ENCODE results near the gene NAPEPLD. TPM values are rescaled to one million over a fixed set of nuclear protein-coding genes. Genes with fewer than 3 reads are reported as not detected.
"Not testable (repeated sequence)": the region's sequence is repeated elsewhere in the genome, so short reads cannot be mapped to it uniquely, and the experiment has no call there.

NAPEPLD gene
- total and polyA plus RNA-seq, 2 donors from 2014 or later = 16.1 to 26.0 TPM

DNA sequence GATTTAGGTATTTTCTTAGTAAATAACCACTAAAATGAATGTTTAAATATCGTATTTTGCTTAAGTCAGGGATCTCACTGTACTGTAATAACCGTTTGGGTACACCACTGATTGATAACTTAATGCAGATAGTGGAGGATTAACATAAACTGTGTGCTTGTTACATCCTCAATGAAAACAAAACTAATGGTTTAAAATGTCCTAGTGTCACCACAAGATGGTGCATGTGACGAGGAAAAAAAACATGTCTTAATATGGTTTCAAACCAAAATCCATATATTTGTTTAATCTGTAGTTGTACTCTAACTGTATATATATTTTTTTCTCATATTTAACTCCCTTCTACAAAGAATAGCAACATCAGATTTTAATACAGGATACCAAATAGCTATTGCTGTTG is 54.8 kb downstream of the NAPEPLD start:
- intact Hi-C loops (cut with DNase I) = no loop called here
- TF ChIP-seq, protein P1, sequence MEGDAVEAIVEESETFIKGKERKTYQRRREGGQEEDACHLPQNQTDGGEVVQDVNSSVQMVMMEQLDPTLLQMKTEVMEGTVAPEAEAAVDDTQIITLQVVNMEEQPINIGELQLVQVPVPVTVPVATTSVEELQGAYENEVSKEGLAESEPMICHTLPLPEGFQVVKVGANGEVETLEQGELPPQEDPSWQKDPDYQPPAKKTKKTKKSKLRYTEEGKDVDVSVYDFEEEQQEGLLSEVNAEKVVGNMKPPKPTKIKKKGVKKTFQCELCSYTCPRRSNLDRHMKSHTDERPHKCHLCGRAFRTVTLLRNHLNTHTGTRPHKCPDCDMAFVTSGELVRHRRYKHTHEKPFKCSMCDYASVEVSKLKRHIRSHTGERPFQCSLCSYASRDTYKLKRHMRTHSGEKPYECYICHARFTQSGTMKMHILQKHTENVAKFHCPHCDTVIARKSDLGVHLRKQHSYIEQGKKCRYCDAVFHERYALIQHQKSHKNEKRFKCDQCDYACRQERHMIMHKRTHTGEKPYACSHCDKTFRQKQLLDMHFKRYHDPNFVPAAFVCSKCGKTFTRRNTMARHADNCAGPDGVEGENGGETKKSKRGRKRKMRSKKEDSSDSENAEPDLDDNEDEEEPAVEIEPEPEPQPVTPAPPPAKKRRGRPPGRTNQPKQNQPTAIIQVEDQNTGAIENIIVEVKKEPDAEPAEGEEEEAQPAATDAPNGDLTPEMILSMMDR (IDR thresholded peaks at IDR 0.05; ENCODE audit: borderline replicate concordance, extremely low read depth, insufficient read depth) = no peak
- H3K9ac ChIP-seq (ENCODE audit: low read length in 3 of 3) = no peak overlapping the region
- no peaks in the 10 kb centered on the region for H3K9me3 ChIP-seq (ENCODE audit: control insufficient read depth in 2 of 3, insufficient read depth in 1 of 3, low read length in 3 of 3)
- H3K4me1 ChIP-seq (ENCODE audit: control insufficient read depth in 2 of 3, insufficient read depth in 2 of 3, low read depth in 1 of 3, low read length in 3 of 3) = no peaks in the 10 kb centered on the region
- FAIRE-seq (peak; percentile 64), DNase-seq (no peak)
- H3K27ac ChIP-seq (ENCODE audit: low read depth in 2 of 2, low read length in 2 of 2) = no peak overlapping the region
- no peak overlapping the region for H3K4me3 ChIP-seq (ENCODE audit: low read length in 3 of 3)
- H3K27me3 ChIP-seq (ENCODE audit: control insufficient read depth, insufficient read depth, low read length) = no peaks in the 10 kb centered on the region
- peaks cover 2 to 5% (median 2%) of the 10 kb centered on the region in 3 donors for H3K36me3 ChIP-seq (ENCODE audit: control insufficient read depth in 2 of 3, insufficient read depth in 3 of 3, low read length in 3 of 3)

DNA sequence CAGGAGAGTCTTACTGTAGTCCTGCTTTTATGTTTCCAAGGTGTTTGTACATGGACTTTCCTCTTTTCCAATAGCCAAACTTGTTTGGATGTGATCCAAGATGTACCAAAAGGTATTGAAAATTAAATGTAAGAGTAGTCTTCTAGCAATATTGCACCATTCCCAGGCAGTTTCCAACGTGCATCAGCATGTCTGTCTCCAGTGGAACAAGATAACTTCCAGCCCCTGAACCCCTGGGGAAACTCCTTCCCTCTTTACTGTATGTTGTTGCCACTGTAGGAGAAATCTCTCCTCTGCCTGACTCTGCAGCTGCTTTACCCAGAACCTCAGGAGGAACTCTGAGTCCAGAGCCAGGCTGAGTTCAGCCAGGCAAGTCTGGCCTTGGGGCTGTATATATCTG is 55.5 kb downstream of the NAPEPLD start:
- TF ChIP-seq, protein P1 (IDR thresholded peaks at IDR 0.05; ENCODE audit: borderline replicate concordance, extremely low read depth, insufficient read depth) = no peak
- no peak for DNase-seq
- Histone ChIP-seq H3K4me1 (ENCODE audit: control insufficient read depth in 2 of 3, insufficient read depth in 2 of 3, low read depth in 1 of 3, low read length in 3 of 3) (no peaks in the 10 kb centered on the region), H3K9me3 (ENCODE audit: control insufficient read depth in 2 of 3, insufficient read depth in 1 of 3, low read length in 3 of 3) (no peaks in the 10 kb centered on the region), H3K36me3 (ENCODE audit: control insufficient read depth in 2 of 3, insufficient read depth in 3 of 3, low read length in 3 of 3) (peaks cover 2 to 8% (median 4%) of the 10 kb centered on the region in 3 donors), H3K27ac (ENCODE audit: low read depth in 2 of 2, low read length in 2 of 2) (no peak overlapping the region), H3K4me3 (ENCODE audit: low read length in 3 of 3) (no peak overlapping the region), H3K9ac (ENCODE audit: low read length in 3 of 3) (no peak overlapping the region), H3K27me3 (ENCODE audit: control insufficient read depth, insufficient read depth, low read length) (no peaks in the 10 kb centered on the region)
- FAIRE-seq = no peak
- intact Hi-C loops (cut with DNase I) = no loop called here

DNA sequence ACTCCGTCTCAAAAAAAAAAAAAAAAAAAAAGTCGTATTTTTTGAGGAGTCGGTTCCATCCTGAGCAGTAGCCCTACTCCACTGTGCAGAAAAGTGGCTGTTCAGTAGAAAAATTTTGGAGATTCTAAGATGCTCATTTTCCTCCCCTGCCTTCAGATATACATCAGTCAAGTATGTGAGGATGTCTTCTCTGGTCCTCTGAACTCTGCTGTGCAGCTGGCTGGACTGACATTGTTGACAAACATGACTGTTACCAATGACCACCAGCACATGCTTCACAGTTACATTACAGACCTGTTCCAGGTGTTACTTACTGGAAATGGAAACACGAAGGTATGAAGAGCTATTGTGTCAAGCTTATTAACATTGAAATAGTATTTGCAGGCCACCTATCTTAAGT is 56.6 kb downstream of the NAPEPLD start:
- FAIRE-seq; H3K4me1 ChIP-seq (ENCODE audit: control insufficient read depth in 2 of 3, insufficient read depth in 2 of 3, low read depth in 1 of 3, low read length in 3 of 3); H3K27ac ChIP-seq (ENCODE audit: low read depth in 2 of 2, low read length in 2 of 2); intact Hi-C loops (cut with DNase I); DNase-seq; H3K9ac ChIP-seq (ENCODE audit: low read length in 3 of 3); H3K9me3 ChIP-seq (ENCODE audit: control insufficient read depth in 2 of 3, insufficient read depth in 1 of 3, low read length in 3 of 3); H3K4me3 ChIP-seq (ENCODE audit: low read length in 3 of 3); H3K27me3 ChIP-seq (ENCODE audit: control insufficient read depth, insufficient read depth, low read length); H3K36me3 ChIP-seq (ENCODE audit: control insufficient read depth in 2 of 3, insufficient read depth in 3 of 3, low read length in 3 of 3): not testable (repeated sequence)

DNA sequence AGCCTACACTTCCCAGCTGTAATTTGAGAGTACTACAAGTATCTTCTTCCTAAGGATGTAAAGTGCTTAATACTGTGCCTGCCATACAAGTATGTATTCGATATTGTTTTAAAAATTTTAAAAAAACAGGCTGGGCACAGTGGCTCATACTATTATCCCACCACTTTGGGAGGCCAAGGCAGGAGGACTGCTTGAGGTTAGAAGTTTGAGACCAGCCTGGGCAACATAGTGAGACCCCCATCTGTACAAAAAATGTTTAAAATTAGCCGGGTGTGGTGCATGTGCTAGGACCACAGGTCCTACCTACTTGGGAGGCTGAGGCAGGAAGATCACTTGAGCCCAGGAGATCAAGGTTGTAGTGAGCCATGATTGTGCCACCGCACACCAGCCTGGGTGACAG is 65.7 kb downstream of the NAPEPLD start:
- Histone ChIP-seq H3K27ac (ENCODE audit: low read depth in 2 of 2, low read length in 2 of 2) (no peak overlapping the region), H3K27me3 (ENCODE audit: control insufficient read depth, insufficient read depth, low read length) (no peaks in the 10 kb centered on the region), H3K36me3 (ENCODE audit: control insufficient read depth in 2 of 3, insufficient read depth in 3 of 3, low read length in 3 of 3) (peaks cover 0 to 19% (median 8%) of the 10 kb centered on the region in 3 donors), H3K9ac (ENCODE audit: low read length in 3 of 3) (no peak overlapping the region), H3K4me3 (ENCODE audit: low read length in 3 of 3) (no peak overlapping the region), H3K9me3 (ENCODE audit: control insufficient read depth in 2 of 3, insufficient read depth in 1 of 3, low read length in 3 of 3) (no peaks in the 10 kb centered on the region), H3K4me1 (ENCODE audit: control insufficient read depth in 2 of 3, insufficient read depth in 2 of 3, low read depth in 1 of 3, low read length in 3 of 3) (no peaks in the 10 kb centered on the region)
- intact Hi-C loops (cut with DNase I) = no loop called here
- TF ChIP-seq, protein P1 (IDR thresholded peaks at IDR 0.05; ENCODE audit: borderline replicate concordance, extremely low read depth, insufficient read depth) = no peak
- no peak for DNase-seq
- no peak for FAIRE-seq

All from kidney (tissue), 14 donors.